GM19455 (cell line): ENCODE results near the gene TEC.

Experiments used
- ATAC-seq: cut with Tn5 transposase; IDR thresholded peaks from one replicate; pipeline ENCODE4 v1.9.1; 2021; ENCODE audit not compliant: unreplicated experiment

Gene TEC

DNA sequence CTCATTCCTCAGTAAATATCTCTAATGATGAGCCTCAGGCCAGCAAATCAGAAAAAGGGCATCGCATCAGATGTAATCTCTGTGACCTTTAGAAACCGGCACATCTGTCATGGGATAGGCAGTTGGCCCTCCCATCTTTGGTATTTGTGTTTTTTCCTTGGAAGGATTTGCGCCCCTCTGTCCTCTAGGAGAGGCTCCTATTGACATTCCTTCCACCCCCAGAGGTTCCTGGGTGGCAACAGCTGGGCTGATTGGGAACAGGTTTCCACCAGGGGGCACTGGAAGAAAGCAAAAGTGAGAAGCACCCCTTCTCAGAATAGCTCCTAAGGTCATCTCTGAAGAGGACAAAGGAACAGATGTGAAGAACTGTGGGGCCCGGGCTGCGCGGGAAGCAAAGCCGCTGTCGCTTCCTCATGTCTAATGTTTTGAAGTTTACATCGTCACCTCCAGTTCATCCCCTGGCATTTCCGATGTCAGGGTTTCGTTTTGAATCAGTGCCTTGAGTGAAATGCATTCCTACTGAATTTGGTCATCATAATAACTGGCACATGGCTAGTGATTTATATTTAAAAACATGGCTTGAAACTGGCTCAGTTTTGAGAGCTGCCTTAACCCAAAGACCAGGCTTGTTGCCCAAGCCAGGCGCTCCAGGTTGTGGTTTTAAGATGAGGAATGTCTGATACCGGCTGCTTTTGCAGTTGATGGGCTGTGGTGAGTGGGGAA, 141.8 kb downstream of the TEC start:
- peak; percentile 77 for ATAC-seq

DNA sequence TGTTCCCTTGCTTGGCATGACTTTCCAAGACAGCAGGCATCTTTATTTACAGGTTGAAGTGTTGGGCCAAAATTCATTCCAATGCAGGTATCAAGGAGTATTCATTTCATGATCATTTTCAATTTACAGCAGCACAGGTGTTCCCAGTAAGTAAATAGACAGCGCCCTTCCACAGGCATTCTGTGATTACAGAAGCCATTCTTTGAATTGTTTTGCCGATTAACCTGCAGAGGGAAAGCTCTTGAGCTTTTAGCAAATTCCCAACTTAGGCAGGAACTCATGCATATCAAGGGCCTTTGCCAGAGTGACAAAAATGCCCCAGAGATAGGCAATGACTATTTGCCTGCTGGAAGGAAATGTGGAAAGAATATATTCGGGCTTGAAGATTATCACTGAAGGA, 142.4 kb downstream of the TEC start:
- ATAC-seq = no peak

DNA sequence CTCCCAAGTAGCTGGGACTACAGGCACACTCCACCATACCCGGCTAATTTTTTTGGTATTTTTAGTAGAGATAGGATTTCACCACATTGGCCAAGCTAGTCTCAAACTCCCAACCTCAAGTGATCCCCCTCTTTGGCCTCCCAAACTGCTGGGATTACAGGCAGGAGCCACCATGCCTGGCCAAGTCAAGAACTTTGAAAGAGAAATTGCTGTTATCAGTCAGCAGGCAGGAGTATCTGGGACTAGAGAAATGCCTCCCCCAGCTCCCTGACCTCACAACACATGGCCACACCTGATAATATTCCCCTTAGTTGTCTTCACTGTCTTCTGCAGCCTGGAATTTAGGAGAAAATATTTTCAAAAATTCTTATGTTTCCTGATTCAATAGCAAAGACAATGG, 143.0 kb downstream of the TEC start:
- no peak for ATAC-seq

DNA sequence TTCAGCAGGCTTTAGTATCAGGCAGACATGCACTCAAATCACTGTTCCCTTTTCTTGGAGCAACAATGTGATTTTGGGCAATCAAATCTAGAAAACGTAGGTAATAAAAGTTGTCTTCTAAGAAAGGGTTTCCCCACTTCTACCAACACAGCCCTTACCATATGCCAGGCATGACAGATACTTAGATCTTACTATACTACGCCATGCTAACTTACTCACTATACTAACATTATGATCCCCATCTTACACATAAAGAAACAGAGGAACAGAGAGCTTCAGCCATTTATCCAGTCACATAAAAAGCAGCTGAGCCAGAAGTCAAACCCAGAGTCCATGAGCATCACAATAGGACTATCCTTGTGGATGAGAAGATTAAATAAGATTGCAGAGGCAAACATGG, 144.8 kb downstream of the TEC start:
- no peak for ATAC-seq

DNA sequence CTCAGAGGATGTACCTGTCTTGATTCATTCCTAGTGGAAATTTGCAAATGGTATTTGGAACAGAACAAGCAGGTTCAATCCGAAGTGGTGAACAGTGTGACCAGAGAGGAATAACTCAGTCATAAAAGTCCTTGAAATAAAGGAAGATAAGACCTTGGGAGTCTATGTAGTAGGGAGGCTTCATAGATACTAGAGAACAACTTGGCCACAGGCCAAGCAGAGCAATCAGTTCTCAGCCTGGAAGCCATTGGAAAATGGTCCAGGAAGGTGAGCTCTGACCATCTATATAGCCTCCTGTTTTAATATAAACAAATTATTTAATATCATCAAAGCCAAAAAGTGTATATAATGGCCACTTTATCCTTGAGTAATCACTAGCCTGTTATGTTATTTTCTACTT, 146.9 kb downstream of the TEC start:
- no peak for ATAC-seq

DNA sequence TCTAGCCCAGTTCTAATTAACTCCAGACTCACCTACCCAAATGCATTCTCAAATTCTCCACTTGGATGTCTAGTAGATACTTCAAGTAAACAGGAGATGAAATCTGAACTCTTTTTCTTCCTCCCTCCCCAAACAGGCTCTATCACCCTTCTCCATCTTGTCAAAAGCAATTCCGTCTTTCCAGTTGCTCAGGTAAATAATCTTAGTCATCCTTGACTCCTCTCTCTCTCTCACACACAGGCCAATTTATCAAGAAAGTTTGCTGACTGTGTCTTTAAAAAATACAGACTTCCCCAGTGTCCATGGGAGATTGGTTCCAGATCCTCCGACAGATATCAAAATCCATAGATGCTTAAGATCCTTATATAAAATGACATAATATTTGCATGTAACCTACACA, 148.5 kb downstream of the TEC start:
- no peak for ATAC-seq

DNA sequence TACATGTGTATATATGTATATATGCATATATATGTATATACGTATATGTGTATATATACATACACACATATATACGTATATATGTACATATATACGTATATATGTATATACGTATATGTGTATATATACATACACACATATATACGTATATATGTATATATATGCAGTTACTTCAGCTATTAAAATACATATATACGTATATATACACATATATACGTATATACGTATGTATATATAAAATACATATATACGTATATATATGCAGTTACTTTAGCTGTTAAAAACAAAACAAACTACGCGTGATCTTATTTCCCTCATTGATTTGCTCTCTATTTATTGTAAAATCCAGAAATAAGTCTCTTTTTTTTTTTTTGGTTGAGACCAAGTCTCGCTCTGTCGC, 149.5 kb downstream of the TEC start:
- no peak for ATAC-seq

DNA sequence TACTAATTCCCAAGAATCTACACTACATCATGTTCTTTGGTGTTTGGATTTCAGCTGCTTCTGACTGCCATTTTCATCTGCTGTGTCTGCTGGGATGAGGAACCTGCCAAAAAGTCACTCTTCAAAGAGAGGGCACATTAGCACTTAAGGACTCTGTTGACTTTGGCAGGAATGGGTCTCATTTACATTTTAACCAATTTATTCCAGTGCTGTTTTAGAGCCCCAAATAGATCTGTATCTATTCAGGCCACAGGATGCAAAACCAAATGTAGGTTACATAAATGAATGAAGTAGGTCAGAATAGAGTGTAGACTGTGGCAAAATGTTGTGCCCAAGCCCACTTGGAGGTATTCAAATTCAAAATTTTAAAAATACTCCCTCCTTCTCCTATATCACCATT, 150.0 kb downstream of the TEC start:
- no peak for ATAC-seq

DNA sequence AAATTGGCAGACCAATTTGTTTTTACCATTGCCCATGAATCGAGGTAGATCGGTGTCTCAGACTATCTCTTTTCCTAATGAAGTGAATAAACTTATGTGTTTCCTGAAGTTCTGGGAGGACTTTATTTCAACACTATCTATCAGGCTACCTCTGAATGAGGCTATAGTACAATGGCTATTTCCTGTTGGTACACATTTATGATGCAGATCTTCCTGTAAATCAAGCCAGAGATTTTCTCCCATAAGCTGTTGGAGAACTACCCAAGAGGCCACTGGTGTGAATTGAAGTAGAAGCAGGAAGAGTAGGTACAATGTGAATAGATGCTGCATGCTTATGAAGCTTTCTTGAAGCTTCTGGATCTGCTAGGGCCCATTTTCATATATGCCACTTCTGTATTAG, 151.6 kb downstream of the TEC start:
- no peak for ATAC-seq

DNA sequence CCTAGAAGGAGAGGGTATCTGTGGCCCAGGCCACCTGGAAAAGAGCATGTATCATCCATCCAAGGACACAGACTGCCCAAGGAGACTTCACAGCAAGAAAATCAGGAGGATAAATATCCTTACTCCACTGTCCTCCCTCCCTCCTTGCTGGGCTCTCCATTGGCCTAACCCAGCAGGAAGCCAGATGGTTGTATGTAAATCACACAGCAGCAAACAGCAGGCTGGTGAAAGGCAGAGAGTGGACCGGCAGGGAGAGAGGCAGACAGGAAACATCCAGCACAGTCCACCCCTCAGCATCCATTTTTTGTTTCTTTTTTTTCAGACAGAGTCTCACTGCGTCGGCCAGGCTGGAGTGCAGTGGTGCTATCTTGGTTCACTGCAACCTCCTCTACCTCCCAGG, 153.1 kb downstream of the TEC start:
- ATAC-seq = no peak

DNA sequence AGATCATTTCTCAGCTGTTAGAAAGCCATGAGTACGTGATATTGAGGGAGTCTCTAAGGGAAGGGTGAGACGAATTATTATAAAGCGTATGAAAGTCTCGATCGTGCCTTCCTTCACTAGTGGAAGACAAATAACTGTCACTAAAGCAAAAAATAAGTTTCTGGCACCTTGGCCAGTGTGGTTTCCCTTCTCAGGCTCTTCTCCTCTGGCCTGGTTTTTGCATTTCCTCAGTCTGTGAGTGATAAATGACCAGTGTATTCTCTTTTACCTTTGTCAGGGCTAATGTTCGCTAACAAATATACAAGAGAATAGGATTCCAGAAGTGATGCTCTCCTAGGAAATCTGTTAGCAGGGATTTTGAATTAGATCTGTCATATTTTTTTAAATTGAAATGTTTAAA, 155.2 kb downstream of the TEC start:
- no peak for ATAC-seq

DNA sequence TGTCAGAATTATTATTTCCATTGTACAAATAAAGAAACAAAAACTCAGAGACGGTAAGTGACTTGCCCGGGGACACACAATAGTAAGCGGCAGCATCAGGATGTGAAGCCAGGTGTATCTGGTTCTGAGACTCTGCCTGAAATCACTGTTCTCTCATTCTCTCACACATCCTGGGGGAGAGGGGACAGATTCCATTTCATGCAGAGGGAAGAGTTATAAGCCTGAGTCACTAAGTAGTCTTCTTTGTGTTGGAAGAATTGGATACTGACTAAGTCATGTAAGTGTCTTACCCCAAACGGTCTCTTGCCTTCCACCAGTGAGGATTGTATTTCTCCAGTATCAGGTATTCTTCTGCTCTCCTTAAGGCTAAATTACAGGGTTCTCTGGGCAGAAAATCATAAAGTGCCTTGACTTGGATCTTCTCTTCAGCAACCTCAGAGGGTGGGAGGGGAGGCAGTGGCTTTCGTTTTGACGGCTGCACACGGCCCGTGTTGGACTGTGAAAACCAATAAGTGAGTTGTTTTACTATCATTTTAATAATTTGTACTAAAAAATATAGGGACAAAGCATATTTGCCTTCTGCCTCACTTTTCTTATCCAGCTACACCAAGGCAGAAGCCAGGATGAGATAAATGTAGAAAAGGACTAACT, 157.5 kb downstream of the TEC start:
- no peak for ATAC-seq

DNA sequence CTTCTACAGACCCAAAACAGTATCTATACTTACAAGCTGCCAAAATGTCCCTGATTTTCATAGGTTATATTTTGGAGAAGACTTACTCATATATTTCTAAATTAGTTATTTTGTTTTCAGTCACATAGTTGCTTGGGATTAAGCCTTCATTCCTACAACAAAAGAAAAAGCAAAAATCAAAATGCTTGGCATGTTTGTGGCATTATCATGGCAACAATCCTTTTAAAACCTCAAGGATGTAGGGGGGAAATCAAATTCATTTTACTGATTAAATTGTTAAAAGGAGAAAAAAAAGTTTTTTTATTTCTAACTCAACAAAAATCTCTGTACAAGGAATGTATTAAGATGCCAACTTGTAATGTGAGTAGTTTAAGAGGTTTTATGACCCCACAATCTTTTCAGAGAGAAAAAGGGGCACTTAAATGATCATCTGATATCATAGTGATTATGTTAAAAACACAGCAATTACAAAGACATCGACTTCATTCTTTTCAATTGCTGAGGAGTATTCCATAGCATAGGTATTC, 159.1 kb downstream of the TEC start:
- no peak for ATAC-seq

DNA sequence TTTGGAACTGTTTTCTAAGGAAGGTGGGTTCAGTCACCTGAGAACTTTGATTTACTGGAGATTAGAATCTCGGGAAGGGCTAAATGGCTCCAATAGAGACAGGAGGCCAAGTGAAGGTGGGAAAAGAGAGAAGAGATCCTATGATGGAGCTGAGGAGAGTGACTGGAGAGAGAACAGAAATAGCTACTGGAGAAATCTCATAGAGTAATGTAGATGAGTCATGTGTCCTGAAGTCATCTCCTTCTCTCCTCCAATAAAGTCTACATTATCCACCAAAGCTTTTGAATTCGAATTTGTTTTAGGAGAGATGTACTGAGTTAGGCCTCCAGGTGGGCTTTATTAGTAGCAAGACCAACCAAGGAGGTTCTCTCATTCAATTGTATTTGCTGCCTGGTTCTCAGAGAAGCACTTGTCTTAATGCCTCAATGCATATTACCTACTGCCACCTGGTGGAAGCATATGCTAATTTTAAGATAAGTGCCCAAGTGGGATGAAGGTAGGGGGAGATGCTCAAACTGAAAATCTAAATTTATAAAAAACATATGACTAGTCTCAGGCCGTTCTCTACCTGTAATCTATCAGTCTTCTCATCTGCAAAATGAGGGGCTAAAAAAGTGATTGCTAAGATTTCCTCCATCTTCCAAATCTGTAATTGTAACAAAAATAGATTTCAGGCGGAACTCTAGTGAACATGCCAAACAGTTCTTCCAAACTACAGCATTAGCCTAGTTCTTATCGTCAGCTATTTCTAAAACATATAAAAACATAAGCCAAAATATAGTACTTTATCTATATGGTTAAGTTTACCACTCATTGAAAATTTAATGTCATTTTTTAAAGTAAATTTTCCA, 160.0 kb downstream of the TEC start:
- ATAC-seq = peak; percentile 72

DNA sequence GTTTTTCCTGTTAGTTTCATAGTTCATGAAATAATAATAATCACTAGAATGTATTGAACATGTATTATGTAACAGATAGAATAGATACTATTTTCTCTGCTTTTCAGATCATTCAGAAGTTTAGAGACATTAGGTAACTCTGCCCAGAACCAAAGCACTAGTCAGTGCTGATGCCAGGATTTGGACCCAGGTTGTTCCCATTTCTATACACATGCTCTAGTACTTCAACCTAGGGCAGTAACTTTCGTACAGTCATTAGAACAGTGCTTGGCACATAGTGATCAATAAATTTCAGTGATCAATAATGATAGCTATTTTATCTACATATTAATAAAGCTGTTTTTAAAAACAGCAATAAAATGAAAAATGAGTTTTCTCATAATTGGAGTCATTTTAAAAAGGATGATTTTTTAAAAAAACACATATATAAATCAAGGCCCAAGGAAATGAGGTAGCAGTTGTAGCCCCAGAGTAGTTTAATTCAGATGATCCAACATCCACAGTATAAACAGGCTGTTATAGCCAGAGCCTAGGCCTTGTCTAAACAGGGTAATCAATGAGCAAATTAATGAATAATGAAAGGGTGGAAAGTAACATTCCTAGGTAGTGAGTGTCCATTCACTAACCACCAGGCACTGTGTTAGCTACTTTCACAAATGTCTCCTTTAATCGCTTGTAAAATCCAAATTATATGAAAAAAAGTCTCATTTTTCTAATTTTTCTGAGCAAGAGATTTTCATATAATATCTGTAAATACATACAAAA, 161.1 kb downstream of the TEC start:
- no peak for ATAC-seq

DNA sequence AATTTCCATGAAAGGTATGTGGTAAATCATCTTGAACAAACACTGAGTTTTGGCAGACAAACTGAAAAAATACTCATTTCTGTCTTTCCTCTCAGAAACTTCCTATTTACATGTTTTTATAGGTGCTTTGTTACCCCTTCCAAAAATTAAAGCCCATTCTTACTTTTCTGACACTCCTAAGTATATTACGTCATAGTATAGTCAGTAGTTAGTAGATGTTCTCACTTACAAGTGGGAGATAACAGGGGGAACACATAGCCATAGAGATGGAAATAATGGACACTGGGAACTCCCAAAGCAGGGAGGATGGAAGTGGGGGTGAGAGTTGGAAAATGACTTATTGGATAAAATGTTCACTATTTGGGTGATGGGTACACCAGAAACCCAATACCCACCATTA, 164.4 kb downstream of the TEC start:
- no peak for ATAC-seq

DNA sequence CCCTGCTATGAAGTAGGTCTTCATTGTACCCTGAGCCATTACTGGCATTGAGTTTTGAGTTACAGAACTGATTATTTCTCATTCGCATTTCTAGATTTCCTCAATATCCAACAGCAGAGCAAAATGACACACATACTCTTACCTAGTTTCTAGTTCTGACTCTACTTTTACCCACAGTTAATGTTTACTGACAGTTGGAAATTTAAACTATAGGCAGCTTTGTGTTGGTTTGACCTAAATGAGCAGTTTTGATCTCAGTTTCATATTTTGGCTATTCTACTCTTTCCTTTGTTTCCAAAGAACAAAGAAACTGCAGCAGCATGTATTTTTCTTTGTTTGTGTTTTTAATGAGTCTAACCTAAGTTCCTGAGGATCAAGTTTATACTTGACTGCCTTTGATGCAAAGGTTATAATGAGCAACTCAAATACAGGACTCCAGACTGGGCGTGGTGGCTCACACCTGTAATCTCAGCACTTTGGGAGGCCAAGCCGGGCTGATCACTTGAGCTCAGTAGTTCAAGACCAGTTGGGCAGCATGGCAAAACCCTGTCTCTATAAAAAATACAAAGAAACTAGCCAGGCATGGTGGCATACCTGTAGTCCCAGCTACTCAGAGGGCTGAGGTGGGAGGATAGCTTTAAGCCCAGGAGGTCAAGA, 166.0 kb downstream of the TEC start:
- no peak for ATAC-seq

DNA sequence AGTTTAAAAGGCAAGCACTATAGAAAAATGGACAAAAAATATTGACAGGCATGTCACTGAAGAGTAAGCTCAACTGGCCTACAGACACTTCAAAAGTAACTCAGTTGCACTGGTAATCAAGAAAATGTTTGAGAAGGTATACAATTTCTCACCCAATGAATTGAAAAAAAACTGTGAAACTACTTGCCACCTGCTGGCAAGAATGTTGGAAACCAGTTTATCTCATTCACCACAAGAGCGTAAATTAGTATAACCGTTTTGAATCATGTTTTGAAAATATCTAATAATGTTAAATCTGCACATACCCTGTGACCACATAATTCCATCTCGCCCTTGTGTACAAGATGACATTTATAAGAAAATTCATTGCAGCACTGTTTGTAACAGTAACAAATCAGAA, 167.3 kb downstream of the TEC start:
- ATAC-seq = no peak

DNA sequence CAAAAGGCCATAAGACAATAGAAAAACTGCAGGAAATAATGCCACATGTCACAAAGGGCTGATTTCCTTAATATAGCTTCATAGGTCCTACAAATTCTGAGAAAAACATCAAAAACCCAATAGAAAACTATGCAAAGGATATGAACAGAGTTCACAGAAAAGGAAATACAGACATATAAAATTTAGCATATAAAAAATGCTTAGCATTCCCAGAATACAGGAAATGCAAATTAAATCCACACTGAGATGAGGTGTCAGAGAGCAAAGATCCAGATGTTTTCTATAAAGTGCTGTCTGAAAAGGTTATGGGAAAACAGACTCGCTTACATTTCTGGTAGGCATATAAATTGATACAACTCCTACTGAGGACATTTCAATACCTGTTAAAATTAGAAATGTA, 169.4 kb downstream of the TEC start:
- no peak for ATAC-seq

DNA sequence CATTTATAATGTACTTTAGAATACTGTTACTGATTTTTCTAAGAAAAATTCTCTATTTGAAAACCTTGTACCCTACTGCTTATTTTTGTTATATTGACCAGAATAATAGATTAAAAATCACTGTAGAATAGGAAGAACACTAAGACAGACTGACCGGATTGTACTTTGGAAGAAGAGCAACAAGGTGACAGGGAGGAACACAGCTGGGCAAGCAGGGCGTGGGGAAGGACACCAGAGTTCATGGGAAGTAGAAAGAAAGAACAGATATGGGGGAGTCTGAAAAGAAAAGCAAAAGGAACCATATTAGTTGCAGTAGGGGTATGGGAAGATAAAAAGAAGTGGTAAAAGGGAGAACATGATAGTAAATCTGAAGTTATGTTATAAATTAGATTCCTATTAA, 174.2 kb downstream of the TEC start:
- ATAC-seq = no peak

DNA sequence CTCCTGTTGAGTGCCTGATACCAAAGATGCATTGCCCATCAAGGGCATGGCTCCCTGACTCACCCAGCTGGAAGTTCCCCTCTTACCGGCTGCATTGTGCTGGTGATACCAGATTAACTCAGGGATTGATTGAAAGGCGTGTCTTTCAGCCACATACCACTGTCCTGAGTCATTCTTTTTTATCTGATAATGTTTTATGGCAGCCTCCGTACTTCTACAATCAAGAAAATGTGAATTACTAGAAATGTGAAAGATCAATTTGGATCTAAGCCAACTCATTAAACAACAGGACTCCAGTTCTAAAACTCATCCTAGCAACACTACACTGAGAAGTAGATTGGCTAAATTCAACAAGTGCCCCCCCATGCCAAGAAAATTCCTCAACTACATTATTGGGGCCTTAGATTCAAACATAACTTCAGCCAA, 175.6 kb downstream of the TEC start:
- no peak for ATAC-seq
